SU-DHL-6 (cell line): ENCODE data around the gene KRT5.

ENCODE experiments used
- CTCF ChIP-seq: fragments of 200-600 bp; sonication (generic); IDR thresholded peaks from one replicate; pipeline ENCODE4 v1.5.1; 2017; ENCODE audit warnings: antibody characterized with exemption, mild to moderate bottlenecking, low read length, moderate library complexity; ENCODE audit not compliant: insufficient read depth, poor library complexity, severe bottlenecking
- EZH2phosphoT487 ChIP-seq: fragments of 200-600 bp; sonication (generic), shearing (Covaris generic); conservative IDR thresholded peaks from 2 replicates; pipeline ENCODE4 v1.6.1; 2018; ENCODE audit warnings: mild to moderate bottlenecking, antibody characterized with exemption, low read length, moderate library complexity, mixed read lengths

DNA sequence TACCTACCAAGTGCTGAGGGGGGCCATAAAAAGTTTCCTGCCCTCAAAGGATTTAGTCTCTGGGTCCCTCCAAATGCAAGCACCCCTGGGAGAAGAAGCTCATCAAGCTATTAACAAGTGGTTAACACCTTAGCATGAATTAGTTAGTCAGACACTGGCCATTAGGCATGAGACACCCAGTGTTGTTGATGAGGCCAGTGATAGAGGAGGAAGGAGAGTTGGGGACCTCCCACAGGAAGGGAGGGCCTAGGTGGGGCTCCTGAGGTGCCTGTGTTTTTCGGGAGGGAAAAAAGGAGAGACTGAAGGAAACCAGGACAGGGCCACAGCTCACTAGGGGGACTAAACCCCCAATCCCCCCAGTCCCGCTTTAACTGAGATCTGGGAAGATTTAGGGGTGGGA lies 37.3 kb upstream of the KRT5 start:
- no peak for TF ChIP-seq CTCF
- no peak for TF ChIP-seq EZH2phosphoT487
